NCI-H146 treated with DMSO at 0.1 percent for 48 hours (cell line): ENCODE data around the gene TMEM158.

Experiments used
- DNase-seq: peaks from one replicate; lab custom pipeline; 2025; ENCODE audit not compliant: unreplicated experiment; lab: John Stamatoyannopoulos, UW

Gene TMEM158

DNA sequence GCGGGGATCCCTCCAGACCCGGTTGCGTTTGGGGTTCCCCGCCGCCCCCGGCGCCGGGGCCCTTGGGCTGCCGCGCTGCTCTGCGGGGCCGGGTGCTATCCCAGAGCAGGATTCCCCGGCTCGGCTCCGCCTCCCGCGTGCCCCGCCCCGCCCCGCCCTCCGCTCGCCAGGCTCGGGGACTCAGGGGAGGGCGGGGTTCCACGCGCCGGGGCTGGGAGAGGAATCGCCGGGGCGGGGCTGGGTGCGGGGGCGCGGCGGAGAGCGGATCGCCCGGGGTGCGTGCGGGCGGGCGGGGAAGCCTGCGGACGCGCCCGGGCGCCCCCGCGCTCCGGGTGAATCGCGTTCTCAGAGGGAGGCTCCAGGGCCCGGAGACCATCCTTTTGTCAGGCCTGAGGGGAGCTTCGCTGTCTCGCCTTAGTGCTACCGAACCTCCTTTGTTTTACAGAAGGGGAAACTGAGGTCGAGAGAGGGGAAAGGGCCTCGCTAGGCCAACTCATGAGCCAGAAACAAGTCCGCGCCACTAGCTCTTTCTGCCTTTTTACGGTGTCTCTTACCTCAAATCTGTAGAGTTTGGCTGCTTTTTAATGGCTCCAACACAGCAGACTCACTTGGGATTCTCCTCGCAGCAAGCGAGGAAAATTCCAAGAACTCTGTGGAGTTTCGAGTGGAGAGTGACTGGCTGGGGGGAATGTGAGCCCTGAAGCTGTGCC, at the start of gene TMEM158:
TMEM158 (minus strand) TSS at position 82 of the 710 bp plus-strand sequence. CDS start 260 bp downstream, outside the sequence.
- peak; percentile 4 for DNase-seq

DNA sequence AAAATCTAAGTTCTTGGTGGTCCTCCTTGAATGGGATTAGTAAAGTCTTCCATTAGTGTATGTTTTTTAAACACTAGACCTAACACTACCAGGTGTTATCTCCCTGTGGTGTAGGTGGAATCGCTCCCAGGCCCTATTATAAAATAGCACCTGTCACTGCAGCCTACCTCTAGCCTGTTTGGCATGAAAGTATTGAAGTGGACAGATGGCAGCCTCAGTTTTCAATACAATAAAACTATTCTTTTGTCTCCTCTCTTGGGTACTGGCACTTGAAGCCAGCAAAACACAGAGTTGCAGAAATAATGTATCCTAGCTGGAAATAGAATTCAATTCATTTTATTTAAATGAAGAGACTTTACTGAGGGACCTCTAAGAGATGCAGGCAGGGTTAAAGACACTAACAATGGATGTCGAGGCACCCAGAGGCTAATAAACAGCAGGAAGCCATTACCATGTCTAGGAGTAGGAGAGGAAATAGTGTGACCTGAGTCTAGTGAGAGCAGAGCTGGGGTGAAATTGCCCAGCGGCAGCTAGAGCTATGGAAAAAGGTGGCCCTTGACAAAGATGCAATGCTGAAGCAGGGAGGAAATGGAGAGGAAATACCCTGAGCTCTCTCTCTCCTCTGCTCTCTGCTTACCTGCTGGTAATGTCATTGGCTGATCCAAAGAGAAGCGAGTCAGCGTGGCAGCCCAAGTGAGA, 49.1 kb upstream of the TMEM158 start:
- no peak for DNase-seq

DNA sequence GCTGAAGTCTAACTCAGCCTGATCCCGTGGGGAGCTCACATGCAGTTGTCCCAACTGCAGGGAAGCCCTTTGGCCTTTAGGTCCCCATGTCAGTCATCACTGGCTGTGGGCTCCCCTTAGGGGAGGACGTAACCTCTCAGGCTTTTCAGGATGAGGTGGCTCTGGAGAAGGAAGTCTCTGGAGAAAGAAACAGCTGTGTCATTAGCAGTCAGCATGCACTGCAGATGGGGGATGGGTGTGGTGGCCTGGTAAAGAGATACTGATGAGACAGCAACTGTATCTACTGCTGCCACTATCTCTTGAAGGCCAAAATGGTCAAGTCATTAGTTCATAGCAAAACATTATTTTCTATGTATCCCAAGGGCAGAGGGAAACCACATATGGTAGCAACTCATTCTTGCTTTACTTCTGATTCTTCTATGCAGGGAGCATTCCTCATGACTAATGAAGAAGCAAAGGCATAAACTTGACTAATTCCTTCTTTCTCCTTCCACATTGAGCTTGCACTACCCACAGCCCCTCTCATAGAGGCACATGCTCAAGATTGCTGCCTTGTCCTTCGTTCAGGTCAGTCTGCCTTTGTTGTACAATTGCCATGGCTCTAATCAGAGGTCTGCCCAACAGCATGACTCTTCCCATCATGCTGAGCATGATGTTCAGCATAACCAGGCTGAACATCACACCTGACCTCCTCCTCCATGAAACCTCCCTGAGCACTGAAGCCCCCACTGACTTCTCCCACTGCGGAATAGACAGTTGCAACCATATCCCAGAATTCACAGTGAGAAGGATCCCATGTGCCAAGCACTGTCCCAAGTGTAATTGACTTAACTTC, 47.8 kb upstream of the TMEM158 start:
- DNase-seq, result no peak

GRCh38 chr3:45272828-45273470, 46.9 kb upstream of the TMEM158 start:
- DNase-seq, result no peak

DNA sequence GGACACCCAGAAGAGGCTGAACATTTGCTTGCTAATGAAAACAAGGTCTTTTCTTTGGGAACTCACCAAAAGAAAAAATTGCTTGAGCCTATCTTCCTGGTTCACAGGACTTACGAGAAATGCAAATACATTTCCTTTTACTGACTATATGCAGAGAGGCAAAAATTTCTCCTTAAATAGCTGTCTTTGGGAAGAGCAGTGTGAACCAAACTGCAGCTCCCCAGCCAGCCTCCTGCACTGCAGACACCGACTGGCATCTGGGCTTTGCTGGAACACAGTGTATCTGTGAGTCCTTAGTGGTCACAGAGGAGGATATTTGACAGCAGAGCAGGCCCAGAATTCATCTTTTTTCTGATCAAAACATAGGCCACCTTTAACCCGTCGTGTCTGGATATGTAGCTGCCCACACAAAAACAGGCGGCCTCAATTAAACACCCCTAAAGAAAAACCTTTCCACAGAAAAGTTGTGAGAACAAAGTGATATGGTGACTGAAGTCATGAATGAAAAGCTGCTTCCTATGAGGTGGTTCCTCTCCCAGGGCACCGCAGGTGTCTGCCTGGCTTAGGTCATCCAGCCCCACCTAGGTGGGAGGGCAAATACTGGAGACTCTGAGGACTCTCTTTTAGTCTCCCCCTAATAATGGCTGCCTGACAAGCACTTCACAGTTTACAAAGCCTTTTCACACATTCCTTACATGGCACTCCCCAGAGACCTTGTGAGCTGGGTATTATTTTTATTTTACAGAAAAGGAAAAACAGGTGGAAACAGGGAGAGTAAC, 46.1 kb upstream of the TMEM158 start:
- DNase-seq, result no peak

GRCh38 chr3:45269952-45270351, 43.9 kb upstream of the TMEM158 start:
- DNase-seq, result no peak

DNA sequence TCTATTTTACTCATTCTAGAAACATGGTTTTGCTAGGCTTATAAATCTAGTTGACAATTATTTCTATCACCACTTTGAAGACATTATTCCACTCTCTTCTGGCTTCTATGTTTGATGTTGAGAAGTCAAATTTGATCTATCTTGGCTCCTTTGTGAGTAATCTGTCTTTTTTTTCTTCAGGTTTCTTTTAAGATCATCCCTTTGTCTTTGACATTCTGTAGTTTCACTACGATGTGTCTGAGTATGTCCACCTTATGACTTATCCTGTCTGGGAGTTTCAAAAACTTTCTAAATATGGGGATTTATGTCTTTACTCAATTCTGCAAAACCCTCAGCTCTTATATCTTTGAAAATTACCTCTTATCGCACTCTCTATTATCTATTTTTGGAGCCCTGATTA, 41.0 kb upstream of the TMEM158 start:
- DNase-seq, result no peak

DNA sequence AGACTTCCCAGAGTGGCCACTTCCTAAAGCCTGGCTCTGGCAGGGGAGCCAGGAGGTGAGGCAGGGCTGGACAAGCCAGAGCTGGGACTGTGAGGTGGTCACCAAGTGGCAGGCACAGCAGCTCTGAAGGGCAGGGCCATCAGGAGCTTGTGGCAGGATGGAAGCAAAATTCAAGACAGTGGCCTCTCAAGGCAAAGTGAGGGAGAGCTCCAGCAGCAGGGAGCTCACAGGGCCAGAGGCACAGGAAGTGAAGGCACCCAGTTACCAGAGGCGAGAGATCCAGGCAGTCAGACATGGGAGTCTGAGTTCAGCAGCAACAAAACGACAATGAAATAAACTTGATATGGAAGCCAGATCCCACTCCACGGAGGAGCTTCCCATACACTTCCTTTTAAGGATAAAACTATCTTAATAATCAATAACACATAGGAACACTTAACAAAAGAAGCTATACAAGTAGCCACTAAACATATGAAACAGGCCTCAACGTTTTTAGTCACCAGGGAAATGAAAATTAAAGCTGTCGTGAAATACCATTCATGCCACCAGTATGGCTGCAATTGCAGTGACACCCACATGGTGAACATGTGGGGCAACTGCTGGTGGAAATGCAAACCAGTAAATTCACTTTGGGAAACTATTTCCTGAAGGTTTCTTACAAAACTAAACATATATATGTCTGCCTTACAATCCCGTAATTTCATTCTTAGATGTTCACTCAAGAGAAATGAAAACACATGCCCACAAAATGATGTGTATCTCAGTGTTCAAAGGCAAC, 35.4 kb upstream of the TMEM158 start:
- no peak for DNase-seq

GRCh38 chr3:45259133-45259532, 33.0 kb upstream of the TMEM158 start:
- DNase-seq, result no peak

DNA sequence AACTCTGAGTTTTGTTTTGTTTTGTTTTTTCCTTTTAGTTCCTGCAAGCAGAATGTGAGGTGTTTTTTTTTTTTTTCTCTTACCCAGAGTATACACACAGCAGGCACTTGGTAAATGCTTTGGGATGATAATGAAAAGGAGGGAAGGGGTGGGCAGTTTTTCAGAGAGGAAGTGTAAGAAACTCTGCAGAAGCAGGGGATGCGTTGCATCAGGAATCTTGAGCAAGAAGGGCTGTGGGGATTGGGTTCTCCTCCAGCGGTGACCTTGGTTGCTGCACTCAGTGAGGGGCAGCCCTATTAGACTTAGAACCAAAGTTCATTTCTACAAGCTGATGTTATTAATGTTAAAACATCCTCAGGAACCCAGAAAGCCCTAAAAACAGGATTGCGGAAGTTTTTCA, 32.2 kb upstream of the TMEM158 start:
- no peak for DNase-seq

GRCh38 chr3:45253316-45253715, 27.2 kb upstream of the TMEM158 start:
- no peak for DNase-seq

- no peak for DNase-seq
These were observed 26.7 kb upstream of the TMEM158 start for GRCh38 chr3:45252826-45253225.

DNA sequence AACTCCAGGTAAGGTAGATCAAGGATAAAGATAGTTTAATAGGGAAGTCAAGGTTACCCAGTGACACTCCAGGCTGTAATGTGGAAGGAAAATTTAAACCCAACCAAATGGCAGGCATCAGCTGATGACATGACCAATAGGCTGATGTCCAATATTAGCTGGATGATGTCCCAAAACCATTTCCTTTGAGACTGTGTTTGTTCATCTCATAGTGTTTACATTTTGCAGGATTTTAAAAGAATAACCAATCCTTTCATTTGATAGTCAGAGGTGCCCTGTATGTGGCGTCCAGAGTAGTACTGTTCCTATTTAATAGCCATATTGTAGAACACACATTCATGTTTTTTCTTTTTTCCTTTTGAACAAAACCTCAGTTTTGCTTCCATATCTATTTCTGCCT, 23.3 kb upstream of the TMEM158 start:
- DNase-seq, result no peak

- DNase-seq, result no peak
These were observed 20.2 kb upstream of the TMEM158 start for GRCh38 chr3:45246241-45246640.

- DNase-seq, result no peak
These were observed 18.3 kb upstream of the TMEM158 start for GRCh38 chr3:45244356-45244755.

GRCh38 chr3:45241206-45241605, 15.1 kb upstream of the TMEM158 start:
- no peak for DNase-seq

DNA sequence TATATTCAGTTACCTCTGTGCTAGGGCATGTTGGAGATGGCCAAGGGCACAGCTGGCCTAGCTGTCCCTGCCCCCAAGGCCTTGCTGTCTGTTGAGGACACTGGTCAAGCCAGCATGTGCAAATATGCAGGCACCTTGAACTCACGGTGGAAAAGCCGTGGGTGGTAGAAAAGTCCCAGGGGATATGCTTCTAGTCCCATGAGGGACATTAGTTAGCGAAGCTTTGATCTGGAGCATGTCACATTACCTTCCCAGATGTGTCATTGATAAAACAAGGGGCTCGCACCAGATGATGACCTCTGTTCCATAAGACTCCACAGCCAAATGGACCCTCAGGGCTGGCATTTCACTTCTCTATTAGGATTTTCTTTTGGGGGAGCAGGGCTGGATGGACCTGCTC, 14.2 kb upstream of the TMEM158 start:
- no peak for DNase-seq

DNA sequence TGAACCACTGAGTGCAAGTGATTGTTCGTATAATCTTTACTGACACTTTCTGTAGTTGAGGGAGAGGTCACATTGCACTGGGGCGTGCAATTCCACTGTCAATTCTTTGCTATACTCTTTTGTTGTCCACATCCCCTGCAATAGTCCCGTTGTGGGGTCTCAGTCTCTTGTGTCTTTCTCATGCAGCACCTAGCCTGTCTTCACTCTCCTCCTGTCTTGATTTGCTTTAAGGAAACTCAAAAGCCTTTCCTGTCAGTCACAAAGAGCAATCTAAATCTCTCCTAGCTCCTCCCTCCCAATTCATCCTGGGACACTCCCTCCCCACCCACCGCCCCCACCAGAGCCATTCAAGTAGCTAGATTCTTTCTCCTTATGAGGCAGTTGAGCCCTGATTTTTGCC, 13.2 kb upstream of the TMEM158 start:
- DNase-seq, result no peak

GRCh38 chr3:45236964-45237363, 10.9 kb upstream of the TMEM158 start:
- DNase-seq, result no peak

DNA sequence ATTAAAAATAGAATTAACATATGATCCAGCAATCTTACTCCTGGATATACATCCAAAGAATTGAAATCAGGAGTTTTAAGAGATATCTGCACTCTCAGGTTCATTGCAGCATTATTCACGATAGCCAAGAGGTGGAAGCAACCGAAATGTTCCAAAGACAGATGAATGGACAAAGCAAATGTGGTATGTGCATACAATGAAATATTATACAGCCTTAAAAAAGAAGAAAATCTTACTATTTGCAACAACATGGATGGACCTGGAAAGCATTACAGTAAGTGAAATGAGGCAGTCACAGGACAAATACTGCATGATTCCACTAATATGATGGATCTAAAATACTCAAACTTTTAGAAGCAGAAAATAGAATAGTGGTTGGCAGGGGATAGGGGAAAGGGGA, 9.3 kb upstream of the TMEM158 start:
- DNase-seq, result no peak
